Activated CD8-positive, alpha-beta memory T cell treated with anti-CD3 and anti-CD28 coated beads, Interleukin-2, amount 10 ng/mL, durations not matched to agents 7 days and 5 days (primary cell): ENCODE measurements around the gene MON1B. TPM values are rescaled to one million over a fixed set of nuclear protein-coding genes. Genes with fewer than 3 reads are reported as not detected.

ENCODE experiments used
- ATAC-seq: fragments of 150-1000 bp; cut with Tn5 transposase; one replicate; pipeline ENCODE4 v1.10.0; 2021; ENCODE audit warnings: moderate library complexity
- CTCF ChIA-PET: fragments of 350-600 bp; sonication (Branson Sonifier 250); formaldehyde crosslinking; loops from one replicate; lab custom pipeline; 2021; ENCODE audit warnings: antibody characterized with exemption; lab: Charles Lee
- DNase-seq: peaks from one replicate; pipeline ENCODE4 v3.0.0-alpha.2; 2020
- H3K27ac Mint-ChIP-seq: one replicate; pipeline ENCODE4 v1.8.0; 2021; ENCODE audit warnings: mild to moderate bottlenecking, mixed read lengths
- H3K27me3 Mint-ChIP-seq: one replicate; pipeline ENCODE4 v1.8.0; 2021; ENCODE audit warnings: mixed read lengths
- H3K36me3 Mint-ChIP-seq: one replicate; pipeline ENCODE4 v1.8.0; 2021; ENCODE audit warnings: mild to moderate bottlenecking, mixed read lengths
- H3K4me1 Mint-ChIP-seq: one replicate; pipeline ENCODE4 v1.8.0; 2021; ENCODE audit warnings: mixed read lengths
- H3K4me3 Mint-ChIP-seq: one replicate; pipeline ENCODE4 v1.8.0; 2021; ENCODE audit warnings: mild to moderate bottlenecking, moderate library complexity, mixed read lengths
- H3K9me3 Mint-ChIP-seq: one replicate; pipeline ENCODE4 v1.8.0; 2022; ENCODE audit warnings: low read depth, mixed read lengths
- total RNA-seq, 2 experiments: library from RNA; stranded (reverse); gene quantifications; one replicate each; pipeline ENCODE4 v1.2.3, GENCODE V29; 2021

MON1B gene
- total RNA-seq, 2 experiments from 2014 or later, result 79.2 to 89.4 TPM

- Mint-ChIP-seq H3K36me3 (no peaks in the 10 kb centered on the region), H3K27me3 (no peaks in the 10 kb centered on the region), H3K4me3 (peak overlapping the region; percentile 64), H3K9me3 (no peaks in the 10 kb centered on the region), H3K27ac (no peak overlapping the region), H3K4me1 (peaks cover 8% of the 10 kb centered on the region)
- peak; percentile 73 for ATAC-seq
- peak; percentile 72 for DNase-seq
- CTCF ChIA-PET, result interaction anchor here (0.6 to 1.0 kb wide), 2 partner anchors 9 to 11 kb away, joined by 3 read pairs; no protein-coding TSS in a partner anchor
Observed at GRCh38 chr16:77211880-77212740, 21.1 kb downstream of the MON1B start.

- Mint-ChIP-seq H3K4me3 (peak overlapping the region; percentile 64), H3K27me3 (no peaks in the 10 kb centered on the region), H3K4me1 (peaks cover 8% of the 10 kb centered on the region), H3K27ac (no peak overlapping the region), H3K36me3 (no peaks in the 10 kb centered on the region), H3K9me3 (no peaks in the 10 kb centered on the region)
- CTCF ChIA-PET, result interaction anchor here (0.6 to 1.0 kb wide), 2 partner anchors 10 to 12 kb away, joined by 3 read pairs; no protein-coding TSS in a partner anchor
- DNase-seq (peak; percentile 71), ATAC-seq (peak; percentile 90)
Observed at GRCh38 chr16:77212741-77213541, 22.0 kb downstream of the MON1B start.

DNA sequence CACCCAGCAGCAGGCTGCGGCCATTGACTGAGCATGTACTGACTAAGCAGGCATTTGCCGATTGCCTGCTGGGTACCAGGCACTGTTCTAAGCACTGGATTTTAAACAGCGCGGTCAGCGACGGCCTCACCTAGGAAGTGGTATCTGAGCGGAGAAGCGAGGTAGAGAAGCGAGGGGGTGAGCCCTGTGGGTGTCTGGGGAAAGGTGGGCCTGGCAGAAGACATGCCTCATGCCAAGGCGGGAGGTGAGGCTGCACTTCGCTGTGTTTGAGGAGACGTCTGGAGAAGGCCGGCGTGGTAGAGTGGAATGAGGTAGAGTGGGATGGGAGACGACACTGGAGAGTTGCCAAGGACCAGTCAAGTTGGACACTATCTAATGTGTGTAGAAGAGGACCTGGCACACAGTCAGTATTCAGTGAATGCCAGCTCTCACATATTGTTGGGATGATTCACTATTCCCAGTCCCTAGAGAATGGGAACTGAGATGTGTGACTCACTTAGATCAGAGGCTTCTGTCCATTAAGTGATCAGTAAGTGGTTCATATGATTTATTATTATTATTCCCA lies 22.6 kb downstream of the MON1B start:
- Mint-ChIP-seq H3K36me3 (no peaks in the 10 kb centered on the region), H3K4me3 (peak overlapping the region; percentile 64), H3K27ac (no peak overlapping the region), H3K9me3 (no peaks in the 10 kb centered on the region), H3K27me3 (no peaks in the 10 kb centered on the region), H3K4me1 (peaks cover 8% of the 10 kb centered on the region)
- DNase-seq (no peak), ATAC-seq (no peak)
- CTCF ChIA-PET, result interaction anchor here (0.6 kb wide), 1 partner anchor 23 kb away, joined by 3 read pairs; the partner anchor contains the start of gene MON1B

GRCh38 chr16:77214411-77215138 lies 23.6 kb downstream of the MON1B start:
- DNase-seq (no peak), ATAC-seq (no peak)
- H3K27me3 Mint-ChIP-seq, result no peaks in the 10 kb centered on the region
- CTCF ChIA-PET, result interaction anchor here (0.6 kb wide), 1 partner anchor 24 kb away, joined by 3 read pairs; the partner anchor contains the start of gene MON1B
- H3K36me3 Mint-ChIP-seq, result no peaks in the 10 kb centered on the region
- H3K4me3 Mint-ChIP-seq, result no peak overlapping the region
- H3K4me1 Mint-ChIP-seq, result peaks cover 8% of the 10 kb centered on the region
- H3K27ac Mint-ChIP-seq, result no peak overlapping the region
- H3K9me3 Mint-ChIP-seq, result no peaks in the 10 kb centered on the region

GRCh38 chr16:77219437-77219836 lies 28.4 kb downstream of the MON1B start:
- ATAC-seq, result no peak

GRCh38 chr16:77220427-77220826 lies 29.4 kb downstream of the MON1B start:
- Mint-ChIP-seq H3K9me3 (no peaks in the 10 kb centered on the region), H3K27me3 (peaks cover 3% of the 10 kb centered on the region), H3K36me3 (no peaks in the 10 kb centered on the region), H3K27ac (no peak overlapping the region), H3K4me3 (no peak overlapping the region), H3K4me1 (peaks cover 1% of the 10 kb centered on the region)
- ATAC-seq (no peak), DNase-seq (no peak)
- CTCF ChIA-PET, result interaction anchor here (1.8 kb wide), 1 partner anchor 10 kb away, joined by 5 read pairs; no protein-coding TSS in a partner anchor

More at GRCh38 chr16:77219437-77219836, 28.4 kb downstream of the MON1B start:
- Mint-ChIP-seq H3K27ac (no peak overlapping the region), H3K27me3 (no peaks in the 10 kb centered on the region), H3K9me3 (no peaks in the 10 kb centered on the region), H3K4me3 (no peak overlapping the region), H3K36me3 (no peaks in the 10 kb centered on the region), H3K4me1 (peaks cover 1% of the 10 kb centered on the region)
- CTCF ChIA-PET, result no interaction called here
- no peak for DNase-seq

GRCh38 chr16:77221482-77221881 lies 30.5 kb downstream of the MON1B start:
- Mint-ChIP-seq H3K36me3 (no peaks in the 10 kb centered on the region), H3K9me3 (no peaks in the 10 kb centered on the region), H3K27me3 (peaks cover 3% of the 10 kb centered on the region), H3K27ac (no peak overlapping the region), H3K4me1 (peaks cover 1% of the 10 kb centered on the region), H3K4me3 (no peak overlapping the region)
- CTCF ChIA-PET, result interaction anchor here (0.7 to 1.8 kb wide), 2 partner anchors 9 to 1645 kb away, joined by 4 to 5 read pairs; no protein-coding TSS in a partner anchor
- DNase-seq, result no peak
- ATAC-seq, result no peak

- Mint-ChIP-seq H3K4me1 (peaks cover 1% of the 10 kb centered on the region), H3K9me3 (no peaks in the 10 kb centered on the region), H3K27ac (no peak overlapping the region), H3K36me3 (no peaks in the 10 kb centered on the region), H3K4me3 (no peak overlapping the region), H3K27me3 (peaks cover 9% of the 10 kb centered on the region)
- ATAC-seq (no peak), DNase-seq (peak; percentile 42)
- CTCF ChIA-PET, result interaction anchor here (1.4 to 1.6 kb wide), 2 partner anchors 11 to 53 kb away, joined by 3 to 6 read pairs; no protein-coding TSS in a partner anchor
Observed at GRCh38 chr16:77223184-77223583, 32.2 kb downstream of the MON1B start.

DNA sequence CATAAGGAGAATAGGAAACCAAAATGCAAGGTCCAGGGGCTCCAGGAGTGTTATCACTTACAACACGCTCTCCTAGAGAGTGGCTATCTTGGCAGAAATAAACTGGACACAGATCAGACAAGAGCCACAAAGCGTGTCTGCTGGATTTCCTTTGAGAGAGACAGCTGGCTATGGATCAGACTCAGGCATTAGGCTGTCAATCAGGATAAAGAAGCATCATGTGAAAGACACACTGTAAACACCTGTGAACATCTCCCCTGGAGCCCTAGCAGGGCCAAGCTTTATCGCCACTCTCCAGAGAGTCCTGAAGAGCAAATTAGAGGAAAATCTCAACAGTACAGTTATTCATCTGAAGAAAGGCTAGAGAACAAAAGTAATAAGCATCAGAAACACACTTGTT lies 34.2 kb downstream of the MON1B start:
- no peaks in the 10 kb centered on the region for H3K36me3 Mint-ChIP-seq
- peaks cover 1% of the 10 kb centered on the region for H3K4me1 Mint-ChIP-seq
- H3K9me3 Mint-ChIP-seq, result no peaks in the 10 kb centered on the region
- DNase-seq, result no peak
- H3K4me3 Mint-ChIP-seq, result no peak overlapping the region
- H3K27ac Mint-ChIP-seq, result no peak overlapping the region
- CTCF ChIA-PET, result no interaction called here
- no peak for ATAC-seq
- peaks cover 13% of the 10 kb centered on the region for H3K27me3 Mint-ChIP-seq

DNA sequence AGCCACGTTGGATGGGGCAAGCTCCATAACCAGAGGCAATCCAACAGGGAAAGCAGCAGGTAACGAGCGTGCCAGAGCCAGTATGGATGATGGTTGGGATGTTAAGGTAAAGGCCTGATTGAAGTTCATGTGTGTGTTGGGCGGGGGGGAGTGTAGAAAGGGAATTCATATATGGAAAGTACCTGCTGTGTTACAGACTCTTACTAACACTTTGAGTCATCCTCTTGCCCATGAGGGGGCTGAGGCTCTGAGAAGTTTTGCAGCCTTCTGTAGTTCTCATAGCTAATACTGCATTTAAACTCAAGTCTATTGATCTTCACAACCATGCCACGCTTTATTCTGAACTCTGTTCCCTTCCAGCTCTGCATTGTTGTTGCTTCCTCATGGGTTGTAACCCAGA lies 36.8 kb downstream of the MON1B start:
- Mint-ChIP-seq H3K27me3 (peaks cover 16% of the 10 kb centered on the region), H3K27ac (no peak overlapping the region), H3K36me3 (no peaks in the 10 kb centered on the region), H3K9me3 (no peaks in the 10 kb centered on the region), H3K4me3 (no peak overlapping the region), H3K4me1 (peaks cover 1% of the 10 kb centered on the region)
- CTCF ChIA-PET, result interaction anchor here (1.1 kb wide), 1 partner anchor 10 kb away, joined by 3 read pairs; no protein-coding TSS in a partner anchor
- DNase-seq, result no peak
- ATAC-seq, result no peak

DNA sequence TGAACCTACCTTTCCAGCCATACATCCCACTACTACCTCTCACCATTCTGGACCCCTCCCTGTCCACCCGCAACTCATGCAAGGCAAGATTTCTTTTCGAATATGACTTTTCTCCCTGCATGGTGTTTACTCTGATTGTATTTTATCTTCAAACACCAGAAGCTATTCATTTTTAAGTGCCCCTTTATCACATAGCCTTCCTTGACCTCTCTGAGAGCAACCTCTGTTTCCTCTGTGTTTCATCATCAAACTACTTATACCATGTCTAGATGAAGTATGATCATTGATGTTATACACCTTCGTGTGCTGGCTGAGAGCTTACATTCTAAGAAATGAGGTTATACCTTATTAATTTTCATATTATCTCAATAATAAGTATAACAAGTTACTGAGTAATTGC lies 40.1 kb downstream of the MON1B start:
- no peaks in the 10 kb centered on the region for H3K36me3 Mint-ChIP-seq
- no peak overlapping the region for H3K27ac Mint-ChIP-seq
- H3K9me3 Mint-ChIP-seq, result no peaks in the 10 kb centered on the region
- CTCF ChIA-PET, result interaction anchor here (1.1 to 1.9 kb wide), 3 partner anchors 10 to 772 kb away, joined by 3 to 7 read pairs (median 5); no protein-coding TSS in a partner anchor
- H3K4me3 Mint-ChIP-seq, result no peak overlapping the region
- ATAC-seq (no peak), DNase-seq (no peak)
- H3K4me1 Mint-ChIP-seq, result peaks cover 1% of the 10 kb centered on the region
- peaks cover 23% of the 10 kb centered on the region for H3K27me3 Mint-ChIP-seq

DNA sequence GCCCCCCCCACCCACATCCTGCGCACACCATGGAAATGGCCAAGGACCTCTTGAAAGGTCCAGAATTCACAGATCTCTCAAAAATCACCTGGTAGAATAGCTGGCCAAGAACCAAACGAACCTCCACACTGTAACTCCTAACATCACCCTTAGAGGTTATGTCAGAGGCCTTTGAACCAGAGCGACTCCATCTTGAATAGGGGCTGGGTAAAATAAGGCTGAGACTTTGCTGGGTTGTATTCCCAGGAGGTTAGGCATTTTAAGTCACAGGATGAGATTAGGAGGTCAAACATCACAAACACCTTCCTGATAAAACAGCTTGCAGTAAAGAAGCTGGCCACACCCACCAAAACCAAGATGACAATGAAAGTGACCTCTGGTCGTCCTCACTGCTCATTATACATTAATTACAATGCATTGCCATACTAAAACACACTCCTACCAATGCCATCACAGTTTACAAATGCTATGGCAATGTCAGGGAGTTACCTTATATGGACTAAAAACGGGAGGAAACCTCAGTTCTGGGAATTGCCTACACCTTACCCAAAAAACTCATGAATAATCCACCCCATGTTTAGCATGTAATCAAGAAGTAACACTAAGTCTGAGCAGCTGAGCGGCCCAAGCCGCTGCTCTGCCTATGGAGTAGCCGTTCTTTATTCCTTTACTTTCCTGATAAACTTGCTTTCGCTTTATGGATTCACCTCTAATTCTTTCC lies 43.0 kb downstream of the MON1B start:
- Mint-ChIP-seq H3K27ac (no peak overlapping the region), H3K27me3 (peaks cover 19% of the 10 kb centered on the region), H3K9me3 (no peaks in the 10 kb centered on the region), H3K4me1 (peaks cover 4% of the 10 kb centered on the region), H3K4me3 (no peak overlapping the region), H3K36me3 (no peaks in the 10 kb centered on the region)
- CTCF ChIA-PET, result interaction anchor here (1.9 to 6.0 kb wide), 2 partner anchors 11 to 350 kb away, joined by 6 to 76 read pairs; no protein-coding TSS in a partner anchor
- ATAC-seq (no peak), DNase-seq (no peak)
